Vagina (tissue), 2 donors: Measurements from ENCODE around the gene FAIM2. TPM values are rescaled to one million over a fixed set of nuclear protein-coding genes. Genes with fewer than 3 reads are reported as not detected.

ENCODE experiments used
- DNase-seq, 2 donors: peaks; one replicate each; pipeline ENCODE4 v3.0.0-alpha.2; 2017; ENCODE audit errors: extremely low spot score in 2 of 2
- H3K27ac ChIP-seq: fragments of 200-600 bp; sonication (generic); one replicate; pipeline ENCODE4 v1.5.1; 2019
- H3K27me3 ChIP-seq: fragments of 200-600 bp; sonication (generic); one replicate; pipeline ENCODE4 v1.5.1; 2019
- H3K36me3 ChIP-seq, 2 donors: fragments of 200-600 bp; sonication (generic); one replicate each; pipeline ENCODE4 v1.5.1; 2017 to 2019
- H3K4me1 ChIP-seq: fragments of 200-600 bp; sonication (generic); one replicate; pipeline ENCODE4 v1.5.1; 2019
- H3K4me3 ChIP-seq, 2 donors: fragments of 200-600 bp; sonication (generic); 1 replicate in 1 of 2; 2 replicates in 1 of 2; pipeline ENCODE4 v1.5.1; 2016 to 2019
- H3K9me3 ChIP-seq: fragments of 200-600 bp; sonication (generic); one replicate; pipeline ENCODE4 v1.5.1; 2019
- CTCF ChIP-seq, 3 experiments: fragments of 450-650 bp in 2 of 3; fragments of 200-600 bp in 1 of 3; sonication (generic) in 1 of 3; IDR thresholded peaks; one replicate each; pipeline ENCODE4 v1.5.1; 2017 to 2019; ENCODE audit warnings: antibody characterized with exemption in 3 of 3, mild to moderate bottlenecking in 2 of 3, moderate library complexity in 2 of 3
- POLR2A ChIP-seq, 2 donors: fragments of 450-650 bp; IDR thresholded peaks; one replicate each; pipeline ENCODE4 v1.6.1; 2017; ENCODE audit warnings: antibody characterized with exemption in 2 of 2, mild to moderate bottlenecking in 2 of 2, moderate library complexity in 2 of 2
- POLR2AphosphoS5 ChIP-seq, 2 donors: sonication (generic); formaldehyde crosslinking; IDR thresholded peaks; one replicate each; pipeline ENCODE4 v1.9.0; 2017; ENCODE audit warnings: antibody characterized with exemption in 2 of 2, mild to moderate bottlenecking in 2 of 2, low read depth in 1 of 2; ENCODE audit not compliant: insufficient read depth in 1 of 2
- intact Hi-C: fragments of 100-400 bp; cut with DNase I; formaldehyde crosslinking; loops from one replicate; pipeline ENCODE4 v1.15.1; 2023
- total RNA-seq: library from RNA; depleted of rRNA; stranded (reverse); fragments of >200 nt; gene quantifications from one replicate; pipeline ENCODE4 v1.2.3, GENCODE V29; 2016

The FAIM2 gene
- total RNA-seq, 1 donor from 2014 or later, result 19.4 TPM

- Histone ChIP-seq H3K9me3 (no peaks in the 10 kb centered on the region), H3K36me3 (no peaks in the 10 kb centered on the region), H3K27ac (no peak overlapping the region), H3K4me3 (no peak overlapping the region), H3K4me1 (no peaks in the 10 kb centered on the region), H3K27me3 (no peaks in the 10 kb centered on the region)
- TF ChIP-seq CTCF (IDR thresholded peaks at IDR 0.05) (no peak), POLR2AphosphoS5 (IDR thresholded peaks at IDR 0.05; ENCODE audit: insufficient read depth in 1 of 2, low read depth in 1 of 2) (no peak), POLR2A (IDR thresholded peaks at IDR 0.05) (no peak)
- no peak for DNase-seq
- intact Hi-C loops, result no loop called here
Measured at GRCh38 chr12:49909826-49910225, 6.1 kb upstream of the FAIM2 start.

- TF ChIP-seq POLR2A (IDR thresholded peaks at IDR 0.05), result no peak
- TF ChIP-seq CTCF (IDR thresholded peaks at IDR 0.05), result no peak
- TF ChIP-seq POLR2AphosphoS5 (IDR thresholded peaks at IDR 0.05; ENCODE audit: insufficient read depth in 1 of 2, low read depth in 1 of 2), result no peak
- no peak overlapping the region for H3K27ac ChIP-seq
- H3K9me3 ChIP-seq, result no peaks in the 10 kb centered on the region
- no peaks in the 10 kb centered on the region for H3K36me3 ChIP-seq
- no peaks in the 10 kb centered on the region for H3K27me3 ChIP-seq
- H3K4me3 ChIP-seq, result no peak overlapping the region
- DNase-seq, result no peak
- intact Hi-C loops, result no loop called here
- no peaks in the 10 kb centered on the region for H3K4me1 ChIP-seq
Measured at GRCh38 chr12:49909356-49909755, 5.7 kb upstream of the FAIM2 start.

GRCh38 chr12:49907352-49907751 is 3.7 kb upstream of the FAIM2 start:
- H3K4me3 ChIP-seq, result no peak overlapping the region
- TF ChIP-seq CTCF (IDR thresholded peaks at IDR 0.05), result no peak
- intact Hi-C loops, result no loop called here
- H3K36me3 ChIP-seq, result no peaks in the 10 kb centered on the region
- no peaks in the 10 kb centered on the region for H3K9me3 ChIP-seq
- DNase-seq, result no peak
- H3K27me3 ChIP-seq, result no peaks in the 10 kb centered on the region
- H3K4me1 ChIP-seq, result no peaks in the 10 kb centered on the region
- H3K27ac ChIP-seq, result no peak overlapping the region

- H3K27me3 ChIP-seq, result no peaks in the 10 kb centered on the region
- TF ChIP-seq POLR2AphosphoS5 (IDR thresholded peaks at IDR 0.05; ENCODE audit: insufficient read depth in 1 of 2, low read depth in 1 of 2), result no peak
- H3K4me1 ChIP-seq, result no peaks in the 10 kb centered on the region
- no peak overlapping the region for H3K27ac ChIP-seq
- no peak for DNase-seq
- intact Hi-C loops, result no loop called here
- H3K4me3 ChIP-seq, result no peak overlapping the region
- H3K36me3 ChIP-seq, result no peaks in the 10 kb centered on the region
- no peaks in the 10 kb centered on the region for H3K9me3 ChIP-seq
Measured at GRCh38 chr12:49905718-49906314, 2.1 kb upstream of the FAIM2 start.

GRCh38 chr12:49904601-49905000 is 901 bp upstream of the FAIM2 start:
- H3K9me3 ChIP-seq, result no peaks in the 10 kb centered on the region
- H3K4me3 ChIP-seq, result no peak overlapping the region
- intact Hi-C loops, result no loop called here
- no peaks in the 10 kb centered on the region for H3K36me3 ChIP-seq
- H3K4me1 ChIP-seq, result no peaks in the 10 kb centered on the region
- H3K27me3 ChIP-seq, result no peaks in the 10 kb centered on the region
- TF ChIP-seq CTCF (IDR thresholded peaks at IDR 0.05), result no peak
- TF ChIP-seq POLR2A (IDR thresholded peaks at IDR 0.05), result no peak
- no peak for TF ChIP-seq POLR2AphosphoS5 (IDR thresholded peaks at IDR 0.05; ENCODE audit: insufficient read depth in 1 of 2, low read depth in 1 of 2)
- no peak for DNase-seq
- H3K27ac ChIP-seq, result peak overlapping the region; percentile 58
